GM12801 (cell line): ENCODE measurements around the gene MAD1L1.

Experiments
- CTCF ChIP-seq: IDR thresholded peaks from one replicate; pipeline ENCODE4 v1.5.1; 2011; ENCODE audit warnings: control low read depth; ENCODE audit not compliant: insufficient read length; ENCODE audit errors: extremely low read depth

Gene MAD1L1

GRCh38 chr7:2016761-2017480, 215.8 kb downstream of the MAD1L1 start:
- TF ChIP-seq CTCF, result no peak

GRCh38 chr7:2016021-2016631, 216.6 kb downstream of the MAD1L1 start:
- TF ChIP-seq CTCF, result no peak

DNA sequence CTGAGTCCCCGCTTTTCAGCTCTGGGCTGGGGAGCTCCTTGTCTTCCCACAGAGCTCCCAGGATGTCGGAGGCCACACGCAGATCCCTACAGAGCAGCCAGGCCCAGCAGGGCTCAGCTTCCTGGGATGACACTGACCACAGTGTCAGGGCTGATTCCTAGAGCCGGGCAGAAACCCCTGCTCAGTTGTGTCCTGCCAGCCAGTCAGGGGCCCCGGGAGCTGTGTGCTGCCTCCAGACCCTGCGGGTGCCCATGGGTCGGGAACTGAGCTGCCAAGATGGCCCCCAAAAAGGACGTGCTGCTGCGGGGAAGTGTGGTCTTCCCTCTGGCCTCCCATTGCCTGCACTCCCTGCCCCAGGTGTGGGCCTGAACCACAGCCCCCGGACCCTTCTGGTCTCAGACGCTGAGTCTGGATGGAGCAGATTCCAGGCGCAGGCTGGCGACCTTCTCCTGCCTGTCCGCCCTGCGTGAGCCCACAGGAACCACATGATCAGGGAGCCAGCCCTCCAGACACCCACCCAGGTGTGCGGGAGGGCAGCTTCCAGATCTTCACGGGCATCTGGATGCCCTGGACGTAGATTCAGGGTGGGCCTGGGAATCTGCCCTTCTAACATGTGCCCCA, 217.4 kb downstream of the MAD1L1 start:
- no peak for TF ChIP-seq CTCF

GRCh38 chr7:2014391-2015241, 218.1 kb downstream of the MAD1L1 start:
- no peak for TF ChIP-seq CTCF

DNA sequence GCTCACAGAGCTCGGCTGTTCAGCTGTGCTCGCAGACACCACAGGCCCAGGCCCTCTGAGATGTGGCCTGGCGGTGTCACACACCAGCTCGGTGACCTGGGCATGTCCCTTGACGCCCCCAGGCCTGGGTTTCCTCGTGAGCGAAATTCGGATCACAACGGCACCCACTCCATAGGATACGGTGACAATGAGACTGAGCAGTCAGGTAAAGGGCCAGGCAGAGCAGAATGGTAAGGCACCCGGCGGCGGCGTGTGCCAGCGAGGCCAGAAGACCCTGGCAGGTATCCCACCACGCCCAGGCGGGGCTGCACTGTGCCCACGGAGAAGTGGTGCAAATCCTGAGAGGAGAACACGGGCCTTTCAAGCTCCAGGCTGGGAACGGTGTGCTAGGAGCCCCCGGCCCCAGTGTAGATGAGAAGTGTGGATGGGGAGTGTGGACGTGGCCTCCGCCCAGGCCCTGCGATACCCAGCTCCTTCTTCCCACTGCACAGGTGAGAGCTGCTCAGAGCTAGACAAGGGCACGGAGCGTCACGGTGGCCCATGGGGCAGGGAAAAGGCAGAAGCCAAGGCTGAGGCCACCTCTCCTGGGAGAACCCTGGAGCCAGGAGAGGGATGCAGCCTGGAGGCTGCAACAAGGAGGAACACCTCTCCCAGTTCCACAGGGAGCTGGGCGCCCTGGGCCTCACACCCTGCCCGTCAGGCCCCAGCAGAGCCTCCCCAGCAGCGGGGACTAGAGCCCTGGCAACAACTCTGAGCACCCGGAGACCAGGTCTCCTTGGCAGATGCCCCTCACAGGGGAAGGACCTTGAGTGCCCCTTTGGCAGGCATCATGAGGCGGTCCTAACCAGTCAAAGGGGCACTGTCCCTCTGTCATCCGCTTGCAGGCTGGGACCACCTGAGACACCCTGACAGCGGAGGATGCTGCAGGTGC, 219.1 kb downstream of the MAD1L1 start:
- no peak for TF ChIP-seq CTCF

DNA sequence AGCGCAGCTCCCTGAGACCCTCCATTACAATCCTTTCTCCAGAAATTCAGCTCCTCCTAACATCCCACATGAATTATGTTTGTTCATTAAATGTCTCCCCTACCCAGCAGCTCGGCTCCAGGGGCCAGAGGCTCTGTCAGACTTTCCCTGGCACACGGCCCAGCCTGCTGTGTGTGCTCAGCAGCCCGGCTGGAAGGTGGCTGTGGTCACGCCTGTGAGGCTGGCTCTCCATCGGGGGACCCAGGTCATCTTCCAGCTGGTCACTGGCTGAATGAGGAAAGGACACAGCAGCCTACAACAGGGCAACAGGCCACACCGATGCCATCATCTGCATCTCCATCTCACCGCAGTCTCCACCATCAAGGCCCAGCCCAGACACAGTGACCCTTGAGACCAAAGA, 219.8 kb downstream of the MAD1L1 start:
- TF ChIP-seq CTCF, result no peak
